HG03460 (cell line): ENCODE data around the gene NHERF1.

Experiments used
- ATAC-seq: cut with Tn5 transposase; IDR thresholded peaks from one replicate; pipeline ENCODE4 v1.9.1; 2021; ENCODE audit not compliant: unreplicated experiment

NHERF1 gene

DNA sequence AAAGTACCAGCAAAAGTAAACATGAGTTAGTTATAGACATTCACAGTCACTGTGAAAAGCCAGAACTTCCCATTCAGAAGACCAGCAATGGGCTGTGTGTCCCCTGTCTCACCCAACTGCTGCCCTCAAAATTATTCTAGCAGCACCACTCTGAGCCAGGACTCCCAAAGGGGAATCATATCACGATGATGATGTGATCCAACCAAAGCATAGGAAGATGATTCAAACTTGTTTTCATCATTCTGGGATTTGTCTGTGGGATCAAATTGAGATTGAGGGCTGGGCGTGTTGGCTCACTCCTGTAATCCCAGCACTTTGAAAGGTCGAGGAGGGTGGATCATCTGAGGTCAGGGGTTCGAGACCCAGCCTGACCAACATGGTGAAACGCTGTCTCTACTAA is 34.1 kb downstream of the NHERF1 start:
- ATAC-seq, result no peak

DNA sequence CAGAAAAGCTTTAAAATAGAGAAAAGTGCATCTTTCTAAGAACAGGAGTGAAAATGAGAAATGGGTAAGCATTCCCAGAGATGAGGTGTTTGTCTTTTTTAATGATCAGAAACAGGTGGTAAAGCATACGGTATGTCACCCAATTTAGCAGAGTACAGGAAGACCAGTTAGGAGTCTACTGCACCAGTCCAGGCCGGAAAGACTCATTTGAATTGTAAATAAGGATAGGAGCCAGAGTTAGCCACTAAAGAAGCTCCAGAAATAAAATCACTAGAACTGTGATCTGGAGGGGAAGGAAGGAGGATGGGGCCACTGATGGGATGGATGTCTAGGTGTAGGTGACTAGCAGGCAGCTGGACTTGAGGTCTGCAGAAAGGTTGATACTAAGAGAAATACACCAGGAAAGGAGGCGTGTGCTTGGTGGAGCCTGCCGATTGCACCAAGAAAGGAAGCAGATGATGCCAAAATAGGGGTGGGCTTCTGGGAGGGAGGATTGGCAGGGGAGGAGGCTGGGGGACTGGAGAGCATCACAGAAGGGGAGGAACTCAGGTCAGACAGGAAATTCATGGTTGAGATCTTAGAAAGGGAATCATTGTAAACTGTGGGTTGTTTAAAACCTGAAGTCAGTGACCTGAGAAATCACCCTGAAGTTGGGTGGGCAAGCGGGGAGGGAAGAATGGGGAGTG is 35.8 kb downstream of the NHERF1 start:
- ATAC-seq, result no peak

DNA sequence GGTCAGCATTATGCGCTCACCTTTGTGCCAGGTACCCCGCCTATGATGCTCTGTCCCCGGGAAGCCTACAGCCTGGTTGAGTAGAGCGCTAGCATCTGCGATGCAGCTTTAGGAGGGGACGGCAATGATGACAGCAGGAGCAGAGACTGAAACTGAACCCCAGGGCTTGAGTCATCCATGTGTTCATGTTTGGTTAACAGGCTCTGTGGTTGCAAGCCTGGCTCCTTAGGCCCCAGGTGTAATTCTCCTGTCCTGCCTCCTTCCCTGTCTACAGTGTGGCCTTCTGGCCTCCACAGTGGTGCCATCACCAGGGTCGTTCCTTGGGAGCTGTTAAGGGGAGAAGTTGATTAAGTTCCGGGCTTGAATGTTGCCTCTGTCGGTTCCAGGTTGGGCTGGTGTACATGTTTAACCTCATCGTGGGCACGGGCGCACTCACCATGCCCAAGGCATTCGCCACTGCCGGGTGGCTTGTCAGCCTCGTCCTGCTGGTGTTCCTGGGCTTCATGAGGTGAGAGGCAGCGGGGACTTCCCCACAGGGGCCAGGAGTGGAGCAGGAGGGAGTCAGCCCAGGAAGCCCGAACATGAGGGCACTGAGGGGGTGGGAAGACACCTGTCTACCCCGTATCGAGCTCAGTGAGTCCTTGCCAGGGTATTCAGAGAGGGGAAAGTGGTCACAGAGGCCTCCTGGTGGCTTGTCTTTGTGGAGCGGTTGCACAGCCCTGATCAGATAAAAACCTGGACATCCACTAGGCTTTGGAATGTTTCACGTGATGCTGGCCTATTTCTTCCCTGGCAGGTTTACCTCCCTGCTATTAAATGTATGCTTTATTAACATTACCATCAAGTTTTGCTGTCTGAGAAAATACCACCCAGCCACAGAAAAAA is 36.9 kb downstream of the NHERF1 start:
- ATAC-seq, result no peak

DNA sequence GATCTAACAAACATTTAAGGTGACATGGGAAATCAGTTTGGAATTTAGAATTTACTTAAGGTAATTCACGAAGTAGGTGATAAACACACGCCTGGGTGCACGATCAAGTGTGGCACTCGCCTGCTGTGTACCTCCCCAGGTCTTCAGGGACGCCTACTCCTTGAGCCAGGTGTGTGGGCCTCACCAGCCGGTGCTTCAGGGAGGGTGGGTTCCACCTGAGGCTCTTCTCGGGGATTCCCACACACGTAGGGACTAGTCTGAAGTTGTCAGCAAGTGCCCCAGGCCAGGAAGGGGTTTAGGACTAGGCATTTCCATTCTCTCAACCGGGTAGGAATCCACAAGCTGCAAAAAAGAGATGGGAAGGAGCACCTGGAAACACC is 37.5 kb downstream of the NHERF1 start:
- no peak for ATAC-seq

DNA sequence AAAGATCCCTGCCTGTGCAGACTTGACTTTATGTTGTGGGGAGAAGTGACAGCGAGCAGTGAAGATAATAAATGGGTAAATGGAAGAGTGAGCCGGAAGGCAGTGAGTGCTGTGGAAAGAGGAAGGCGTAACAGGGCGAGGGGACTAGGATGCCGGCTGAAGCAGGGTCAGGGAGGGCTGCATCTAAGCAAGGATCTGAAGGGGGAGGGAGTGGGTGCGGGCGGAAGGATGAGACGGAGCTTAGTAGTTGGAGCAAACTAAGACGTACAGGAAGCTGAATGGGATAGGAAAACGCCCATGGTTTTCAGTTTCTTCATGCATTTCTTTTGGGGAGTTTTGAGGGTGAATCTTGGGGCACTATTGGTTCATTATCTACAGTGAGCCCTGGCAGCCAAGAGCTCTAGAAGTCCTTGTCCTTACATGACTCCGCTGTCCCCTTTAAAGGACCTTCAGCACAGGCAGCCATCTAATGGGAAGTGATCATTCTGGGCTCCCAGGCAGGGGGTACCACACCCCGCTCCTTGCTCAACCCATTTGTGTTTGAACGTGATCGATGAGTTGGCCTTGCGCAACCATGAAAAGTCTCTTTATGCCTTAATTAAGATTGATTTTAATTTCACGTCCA is 38.1 kb downstream of the NHERF1 start:
- ATAC-seq, result no peak

DNA sequence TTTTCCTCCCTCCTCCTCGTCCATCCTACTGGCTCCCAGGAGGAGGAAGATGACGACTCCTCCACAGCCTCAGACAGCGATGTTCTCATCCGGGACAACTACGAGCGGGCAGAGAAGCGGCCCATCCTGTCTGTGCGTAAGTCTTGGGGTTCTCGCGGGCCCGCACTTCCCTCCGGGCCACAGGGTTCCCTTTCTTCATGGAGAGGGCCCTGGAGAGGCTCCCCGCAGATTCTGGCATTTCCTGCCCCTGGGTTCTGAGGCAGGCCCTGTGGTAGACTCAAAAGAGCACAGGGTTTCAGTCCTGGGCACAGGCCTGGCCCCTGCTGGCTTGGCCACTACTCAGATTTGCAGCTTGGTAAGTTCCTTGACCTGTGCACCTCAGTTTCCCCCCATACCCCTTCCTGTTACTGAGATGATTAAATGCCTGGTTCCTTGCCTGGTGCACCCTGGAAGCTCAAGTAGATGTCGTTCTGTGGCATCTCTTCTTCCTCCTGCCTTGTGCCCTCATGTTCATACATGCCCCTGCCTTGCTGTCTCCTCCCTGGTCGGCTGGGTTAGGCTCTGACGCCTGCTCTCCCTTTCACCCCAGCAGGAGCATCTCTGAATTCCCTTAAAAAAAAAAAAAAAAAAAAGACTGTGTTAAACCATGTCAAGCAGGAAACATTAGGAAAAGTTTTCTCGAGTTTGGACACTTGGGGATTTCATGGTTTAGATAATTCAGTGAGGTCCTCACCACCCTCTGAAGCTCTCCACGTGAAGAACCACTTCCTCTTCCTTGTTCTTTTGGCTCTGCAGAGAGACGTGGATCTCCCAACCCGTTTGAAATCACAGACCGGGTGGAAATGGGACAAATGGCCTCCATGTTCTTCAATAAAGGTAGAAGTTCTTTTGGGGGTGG is 42.0 kb downstream of the NHERF1 start:
- ATAC-seq, result no peak

DNA sequence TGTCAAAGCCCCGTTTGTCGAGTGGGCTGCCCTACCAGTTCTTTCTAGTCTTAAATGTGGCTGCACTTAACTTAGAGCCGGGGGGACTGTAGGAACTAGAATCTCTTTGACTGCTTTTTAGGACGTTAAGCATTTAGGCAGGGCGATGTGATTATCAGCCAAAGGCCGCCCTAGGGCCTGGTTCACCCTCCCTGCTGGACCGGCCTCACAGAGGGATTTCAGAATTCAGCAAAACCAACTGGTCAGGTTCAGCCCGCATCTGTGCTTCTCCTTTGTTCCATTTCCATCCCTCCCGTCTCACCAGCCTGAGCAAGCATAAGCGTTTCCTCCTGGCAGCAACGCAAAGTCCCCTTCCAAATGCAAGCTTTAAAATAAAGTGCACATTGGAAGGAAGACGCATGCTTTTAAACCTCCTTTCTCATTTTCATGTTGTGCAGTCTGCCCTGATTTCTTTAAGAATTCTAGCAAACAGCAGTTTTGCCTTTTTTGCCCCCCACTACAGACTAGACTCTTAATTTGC is 44.2 kb downstream of the NHERF1 start:
- no peak for ATAC-seq

DNA sequence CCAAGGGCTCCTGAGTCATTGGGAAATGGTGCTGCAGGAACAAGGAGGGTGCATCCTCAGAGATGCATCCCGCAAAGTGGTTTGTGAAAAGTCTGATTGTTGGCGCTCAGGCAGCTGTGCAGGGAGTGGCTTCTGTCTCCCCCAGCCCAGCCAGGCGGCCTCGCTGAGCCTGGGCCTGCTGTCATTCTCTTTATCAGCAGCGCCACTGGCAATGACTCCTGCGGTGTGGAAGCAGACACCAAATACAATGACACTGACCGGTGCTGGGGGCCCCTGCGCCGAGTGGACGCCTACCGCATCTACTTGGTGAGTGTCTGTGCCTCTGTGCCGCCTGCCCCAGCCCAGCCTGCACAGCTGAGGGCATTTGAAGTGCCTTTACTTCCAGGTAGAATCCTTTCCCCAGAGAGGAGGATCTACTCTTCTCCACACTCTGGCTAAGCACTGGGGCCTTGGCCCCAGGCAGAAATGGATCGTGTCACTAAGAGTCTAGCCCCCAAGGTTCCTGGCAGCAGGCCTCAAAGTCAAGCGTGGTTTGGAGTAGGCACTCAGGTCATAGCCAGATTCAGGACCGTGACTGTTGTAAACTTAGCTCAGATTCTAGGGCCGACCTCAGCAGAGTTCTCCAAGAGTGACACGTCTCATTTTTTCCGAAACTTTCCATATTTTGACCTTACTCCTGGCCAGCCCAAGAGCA is 47.0 kb downstream of the NHERF1 start:
- ATAC-seq, result no peak

DNA sequence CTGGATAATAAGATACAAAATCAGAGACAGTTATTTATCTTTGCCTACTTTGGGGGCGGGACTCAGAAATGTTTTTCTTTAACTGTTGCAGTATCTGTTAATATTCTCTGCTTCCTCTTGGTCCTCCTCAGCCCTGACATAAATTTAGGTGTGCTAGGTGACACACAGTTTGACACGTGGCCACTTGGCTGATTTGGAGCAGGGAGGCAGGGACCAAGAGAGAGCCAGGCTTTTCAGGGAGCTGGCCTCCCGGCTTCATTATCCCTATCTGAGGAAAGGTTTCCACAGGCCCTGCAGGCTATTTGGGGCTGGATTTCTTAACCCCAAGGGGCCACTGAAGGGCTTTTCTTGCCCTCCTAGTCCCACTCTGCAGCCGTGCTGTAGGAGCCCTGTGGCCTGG is 47.8 kb downstream of the NHERF1 start:
- ATAC-seq, result no peak

DNA sequence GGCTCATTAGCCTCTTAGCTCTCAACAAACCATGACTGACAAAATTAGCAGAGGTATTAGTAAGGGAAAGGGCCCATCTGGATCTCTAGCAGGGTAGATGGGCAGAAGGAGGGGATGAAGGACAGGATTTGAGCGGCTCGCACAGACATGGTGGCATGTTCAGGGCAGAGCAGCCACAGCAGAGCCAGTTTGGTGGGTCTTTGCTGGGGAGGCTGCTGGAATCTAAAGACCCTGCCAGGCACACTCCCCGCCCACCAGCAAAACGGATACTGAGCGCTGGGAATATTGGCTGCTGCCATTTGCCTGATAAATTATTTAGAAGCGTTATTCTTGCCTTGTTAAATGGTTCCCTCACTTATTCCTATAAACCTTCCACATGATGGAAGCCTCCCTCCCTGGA is 48.4 kb downstream of the NHERF1 start:
- ATAC-seq, result no peak

DNA sequence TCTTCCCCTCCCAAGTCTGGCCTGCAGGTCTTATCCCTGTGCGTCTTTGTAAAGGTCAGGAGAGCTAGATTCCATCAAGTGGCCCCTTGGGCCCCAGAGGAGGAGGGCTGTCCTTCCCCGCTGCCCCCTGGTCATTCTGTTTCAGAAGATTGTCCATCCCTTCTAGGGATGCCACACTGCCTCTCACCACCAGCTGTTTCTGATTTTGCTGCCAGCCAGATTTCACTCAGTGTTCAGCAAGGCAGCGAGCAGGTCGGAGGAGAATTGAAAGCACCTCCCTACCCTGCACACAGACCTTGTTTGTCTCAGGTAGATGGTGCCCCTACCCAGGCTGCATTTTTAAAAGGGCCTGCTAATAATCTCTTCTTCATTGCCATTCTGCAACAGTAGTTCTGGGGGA is 49.4 kb downstream of the NHERF1 start:
- ATAC-seq, result no peak

DNA sequence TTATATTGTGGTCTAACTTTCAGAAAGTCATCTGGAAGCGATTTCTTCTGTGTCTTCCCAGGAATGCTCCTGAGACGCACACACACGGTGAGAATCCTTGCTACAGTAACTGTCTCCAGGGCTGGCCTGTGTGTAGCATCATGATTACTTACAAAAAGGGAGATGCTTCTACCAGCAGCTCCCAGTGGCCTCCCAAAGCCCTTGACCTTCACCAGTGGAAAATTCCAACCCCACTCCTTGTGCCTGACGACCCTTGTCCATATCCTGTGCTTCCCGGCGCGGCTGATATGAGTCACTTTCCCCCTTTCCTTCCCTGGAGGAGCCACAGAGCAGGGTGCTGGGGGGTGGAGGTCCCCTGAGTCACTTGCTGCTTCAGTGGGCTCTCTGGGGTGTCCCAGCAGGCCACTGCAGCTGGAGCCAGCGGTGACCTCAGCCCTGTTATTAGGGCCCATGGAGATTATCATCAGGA is 49.8 kb downstream of the NHERF1 start:
- no peak for ATAC-seq

DNA sequence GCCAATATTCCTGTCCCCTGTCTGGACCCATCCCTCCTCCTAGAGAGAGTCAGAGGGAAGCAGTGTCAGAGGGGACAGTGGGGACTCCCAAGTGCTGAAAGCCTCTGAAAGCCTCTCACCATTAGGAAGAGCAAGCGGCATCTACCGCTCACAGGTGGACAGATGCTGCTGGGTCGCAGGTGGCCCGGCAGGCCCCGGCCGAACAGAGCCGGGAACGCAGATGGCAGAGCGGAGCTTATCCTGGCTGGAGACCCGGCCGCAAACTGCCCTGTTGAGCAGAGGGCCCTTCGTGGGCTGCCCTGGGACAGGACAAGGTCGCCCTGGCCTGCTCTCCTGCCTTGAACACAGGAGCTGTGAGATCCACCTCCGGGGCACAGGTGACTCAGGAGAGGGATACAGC is 50.7 kb downstream of the NHERF1 start:
- no peak for ATAC-seq

DNA sequence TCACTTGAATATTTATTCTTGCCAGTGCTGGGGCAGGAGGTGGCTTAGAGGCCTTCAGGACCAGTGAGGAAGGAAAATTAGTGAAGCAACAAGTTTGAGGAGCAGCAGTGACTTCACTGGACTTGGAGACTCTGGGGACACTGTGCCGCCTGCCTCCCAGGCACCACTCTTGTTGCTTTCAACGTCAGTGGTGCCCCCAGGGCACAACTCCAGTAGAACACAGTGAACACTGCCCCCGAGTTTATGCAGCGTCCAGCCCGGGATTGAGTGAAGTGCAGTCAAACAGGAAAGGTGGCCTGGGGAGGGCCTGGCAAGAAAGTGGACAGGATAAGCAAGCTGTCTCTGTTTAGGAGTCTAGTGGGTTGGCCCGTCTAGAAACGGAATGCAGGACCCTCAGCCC is 52.1 kb downstream of the NHERF1 start:
- no peak for ATAC-seq

DNA sequence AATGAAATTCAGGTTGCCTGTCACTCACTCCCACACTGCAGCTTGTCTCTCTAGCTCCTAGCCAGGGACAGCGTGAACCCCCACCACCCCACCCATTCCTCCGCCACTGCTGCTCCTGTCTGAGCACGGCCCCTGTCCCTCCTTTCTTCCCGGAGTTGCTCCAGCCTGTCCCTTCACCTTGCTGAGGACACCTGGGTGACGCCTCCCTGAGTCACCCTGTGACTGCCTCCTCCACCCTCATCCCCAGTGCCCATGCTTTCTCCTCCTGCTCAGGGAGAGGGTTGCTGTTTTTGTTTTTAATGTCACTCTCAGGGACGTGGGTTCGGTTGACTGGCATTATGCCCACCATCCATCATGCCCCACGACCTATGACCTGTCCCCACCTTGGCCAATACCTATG is 53.5 kb downstream of the NHERF1 start:
- no peak for ATAC-seq

DNA sequence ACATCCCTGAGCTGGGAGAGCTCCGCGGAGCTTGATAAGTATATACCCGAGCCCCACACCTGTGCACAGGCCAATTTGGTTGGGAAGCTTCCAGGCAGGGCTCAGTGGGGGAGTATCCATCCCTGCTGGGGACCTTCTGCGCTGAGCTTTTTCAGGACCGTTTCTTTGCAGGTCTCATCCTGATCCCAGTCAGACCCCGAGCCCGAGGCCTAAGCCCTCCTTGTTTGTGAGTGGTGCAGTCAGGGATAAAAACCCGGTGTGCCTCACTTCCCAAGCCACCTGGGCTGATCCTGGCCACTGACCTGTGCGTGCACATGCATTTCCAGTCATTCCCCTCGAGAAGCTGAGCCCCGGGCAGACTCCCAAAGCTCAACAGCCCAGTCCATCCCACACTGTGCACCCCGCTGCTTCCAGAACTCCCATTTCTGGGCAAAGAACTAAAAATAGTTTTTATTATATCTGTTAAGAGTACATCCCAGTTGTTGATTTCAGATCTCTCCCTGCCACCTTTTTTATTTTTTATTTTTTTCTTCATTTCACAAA is 55.0 kb downstream of the NHERF1 start:
- ATAC-seq, result no peak

DNA sequence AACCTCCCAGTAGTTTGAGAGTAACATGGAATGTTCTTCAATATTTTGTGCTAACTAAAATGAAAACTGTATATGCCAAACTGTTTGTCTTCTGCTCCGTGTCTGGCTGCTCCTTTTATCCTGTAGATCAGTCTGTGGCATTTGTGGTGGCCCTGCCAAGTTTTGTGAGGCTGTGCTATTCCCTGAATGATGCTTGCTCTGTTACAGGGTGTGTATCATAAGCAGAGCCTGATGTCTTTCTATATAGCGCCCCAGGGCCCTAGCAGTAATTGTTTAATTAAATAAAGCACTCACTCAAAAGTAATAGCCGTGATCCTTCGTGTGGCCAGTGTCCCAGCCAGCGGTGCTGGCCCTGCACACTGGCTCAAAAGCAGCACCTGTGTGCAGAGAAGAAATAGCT is 55.5 kb downstream of the NHERF1 start:
- ATAC-seq, result no peak

DNA sequence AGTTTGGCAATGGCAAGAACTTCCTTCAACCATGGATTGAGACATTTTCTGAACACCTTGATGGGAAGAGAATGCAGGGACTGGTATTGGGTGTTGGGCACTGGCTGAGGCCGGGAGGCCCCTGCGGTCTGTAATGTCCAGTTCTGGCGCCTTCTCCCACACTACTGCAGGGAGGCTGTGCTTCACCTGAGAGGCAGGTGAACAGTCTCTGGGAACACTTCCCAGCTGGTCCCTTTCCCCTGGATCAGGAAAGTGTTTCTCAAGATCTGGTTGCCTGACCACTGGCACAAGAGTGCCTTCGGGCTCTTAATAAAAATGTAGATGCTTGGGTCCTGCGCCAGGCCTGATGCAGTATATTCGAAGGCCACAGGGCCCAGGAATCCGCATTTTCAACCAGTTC is 56.3 kb downstream of the NHERF1 start:
- no peak for ATAC-seq

DNA sequence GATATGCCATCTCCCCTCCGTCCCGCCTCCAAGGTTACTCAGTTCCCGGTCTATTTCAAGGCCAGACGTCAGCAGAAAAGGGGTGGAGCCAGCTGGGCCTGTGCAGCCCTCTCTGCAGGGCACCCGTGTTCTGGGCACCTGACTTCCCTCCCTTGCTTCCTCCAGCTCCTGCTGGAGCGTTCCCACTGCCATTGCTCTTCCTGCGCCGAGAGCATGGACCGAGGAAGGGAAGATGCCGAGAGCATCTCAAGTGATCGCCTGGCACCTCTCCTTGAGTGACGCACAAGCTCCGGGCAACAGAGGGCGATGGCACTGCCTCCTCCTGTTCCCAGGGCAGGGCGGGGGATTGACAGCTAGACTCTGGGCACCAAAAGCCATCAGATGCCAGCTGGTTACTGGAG is 57.2 kb downstream of the NHERF1 start:
- ATAC-seq, result no peak

DNA sequence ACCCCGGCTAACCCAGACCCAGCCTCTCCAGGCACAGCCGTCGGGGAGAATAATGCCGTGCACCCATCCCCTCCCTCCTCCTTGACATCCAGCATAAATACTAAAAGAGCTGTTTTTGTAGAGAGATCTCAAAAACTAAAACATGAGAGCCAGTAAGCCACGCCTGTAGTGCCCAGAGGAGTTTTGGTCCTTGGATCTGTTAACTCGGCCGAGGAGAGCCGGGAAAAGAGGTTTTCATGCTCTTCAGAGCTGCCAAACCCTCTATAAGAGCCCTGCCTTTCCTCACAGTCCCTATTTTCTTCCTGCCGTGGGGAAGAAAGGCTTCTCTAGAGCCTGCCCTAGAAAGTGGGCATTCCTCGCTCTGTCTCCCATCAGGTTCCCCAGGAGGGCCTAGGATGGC is 57.9 kb downstream of the NHERF1 start:
- ATAC-seq, result no peak
